Osteocyte (in vitro differentiated cells): ENCODE measurements around the gene FADS2. TPM values are rescaled to one million over a fixed set of nuclear protein-coding genes. Genes with fewer than 3 reads are reported as not detected.
"Not testable (repeated sequence)": the region's sequence is repeated elsewhere in the genome, so short reads cannot be mapped to it uniquely, and the experiment has no call there.

Experiments used
- DNase-seq: peaks from one replicate; pipeline ENCODE4 v3.0.0; 2021; ENCODE audit warnings: mixed read lengths; ENCODE audit not compliant: unreplicated experiment; ENCODE audit errors: extremely low spot score
- H3K27ac Mint-ChIP-seq: one replicate; pipeline ENCODE4 v1.8.0; 2021; ENCODE audit warnings: mild to moderate bottlenecking, mixed read lengths; ENCODE audit not compliant: unreplicated experiment
- H3K27me3 Mint-ChIP-seq: one replicate; pipeline ENCODE4 v1.8.0; 2021; ENCODE audit warnings: mixed read lengths; ENCODE audit not compliant: unreplicated experiment
- H3K36me3 Mint-ChIP-seq: one replicate; pipeline ENCODE4 v1.8.0; 2021; ENCODE audit warnings: mixed read lengths; ENCODE audit not compliant: unreplicated experiment
- H3K4me1 Mint-ChIP-seq: one replicate; pipeline ENCODE4 v1.8.0; 2021; ENCODE audit warnings: mixed read lengths; ENCODE audit not compliant: unreplicated experiment
- H3K4me3 Mint-ChIP-seq: one replicate; pipeline ENCODE4 v1.8.0; 2021; ENCODE audit warnings: mild to moderate bottlenecking, moderate library complexity, mixed read lengths; ENCODE audit not compliant: unreplicated experiment
- H3K9me3 Mint-ChIP-seq: one replicate; pipeline ENCODE4 v1.8.0; 2021; ENCODE audit warnings: mixed read lengths; ENCODE audit not compliant: unreplicated experiment
- CTCF ChIP-seq: fragments of 200-600 bp; sonication (generic); IDR thresholded peaks from 2 replicates; pipeline ENCODE4 v1.5.0; 2021; ENCODE audit warnings: antibody characterized with exemption, mild to moderate bottlenecking, moderate library complexity
- total RNA-seq: library from RNA; stranded (reverse); gene quantifications from 2 replicates; pipeline ENCODE4 v1.2.1, GENCODE V29; 2021

The FADS2 gene
- total RNA-seq, 1 donor from 2014 or later, result 207 TPM

- Mint-ChIP-seq H3K9me3 (no peaks in the 10 kb centered on the region), H3K27ac (peak overlapping the region; percentile 15), H3K36me3 (peaks cover 13% of the 10 kb centered on the region), H3K4me3 (no peak overlapping the region), H3K27me3 (no peaks in the 10 kb centered on the region), H3K4me1 (peaks cover 36% of the 10 kb centered on the region)
- TF ChIP-seq CTCF, result no peak
- no peak for DNase-seq
Measured at GRCh38 chr11:61880031-61880430, 51.9 kb downstream of the FADS2 start.

- peaks cover 38% of the 10 kb centered on the region for H3K4me1 Mint-ChIP-seq
- no peak for DNase-seq
- no peak for TF ChIP-seq CTCF
- no peaks in the 10 kb centered on the region for H3K27me3 Mint-ChIP-seq
- H3K4me3 Mint-ChIP-seq, result no peak overlapping the region
- no peak overlapping the region for H3K27ac Mint-ChIP-seq
- no peaks in the 10 kb centered on the region for H3K9me3 Mint-ChIP-seq
- peaks cover 13% of the 10 kb centered on the region for H3K36me3 Mint-ChIP-seq
Measured at GRCh38 chr11:61880454-61880853, 52.4 kb downstream of the FADS2 start.

GRCh38 chr11:61881397-61881796 is 53.3 kb downstream of the FADS2 start:
- H3K36me3 Mint-ChIP-seq, result peaks cover 11% of the 10 kb centered on the region
- H3K9me3 Mint-ChIP-seq, result no peaks in the 10 kb centered on the region
- peak overlapping the region; percentile 40 for H3K27ac Mint-ChIP-seq
- no peak for TF ChIP-seq CTCF
- no peaks in the 10 kb centered on the region for H3K27me3 Mint-ChIP-seq
- H3K4me3 Mint-ChIP-seq, result no peak overlapping the region
- peaks cover 40% of the 10 kb centered on the region for H3K4me1 Mint-ChIP-seq
- no peak for DNase-seq

GRCh38 chr11:61882267-61882666 is 54.2 kb downstream of the FADS2 start:
- H3K4me3 Mint-ChIP-seq, H3K36me3 Mint-ChIP-seq, DNase-seq, H3K27me3 Mint-ChIP-seq, H3K9me3 Mint-ChIP-seq: not testable (repeated sequence)
- H3K4me1 Mint-ChIP-seq, result peaks cover 46% of the 10 kb centered on the region
- H3K27ac Mint-ChIP-seq, result peak overlapping the region; percentile 7

- Mint-ChIP-seq H3K9me3 (no peaks in the 10 kb centered on the region), H3K4me3 (no peak overlapping the region), H3K4me1 (peaks cover 52% of the 10 kb centered on the region), H3K27ac (no peak overlapping the region), H3K36me3 (peaks cover 7% of the 10 kb centered on the region), H3K27me3 (no peaks in the 10 kb centered on the region)
- DNase-seq, result no peak
- TF ChIP-seq CTCF, result no peak
Measured at GRCh38 chr11:61882879-61883278, 54.8 kb downstream of the FADS2 start.

GRCh38 chr11:61883327-61883726 is 55.2 kb downstream of the FADS2 start:
- no peak for DNase-seq
- Mint-ChIP-seq H3K36me3 (peaks cover 4% of the 10 kb centered on the region), H3K4me3 (no peak overlapping the region), H3K9me3 (no peaks in the 10 kb centered on the region), H3K4me1 (peaks cover 57% of the 10 kb centered on the region), H3K27ac (no peak overlapping the region), H3K27me3 (no peaks in the 10 kb centered on the region)
- no peak for TF ChIP-seq CTCF
